Thoracic aorta (tissue), 2 donors: ENCODE results near the gene CD72. TPM values are rescaled to one million over a fixed set of nuclear protein-coding genes. Genes with fewer than 3 reads are reported as not detected.

ENCODE experiments used
- ATAC-seq: fragments of 150-250 bp; one replicate; pipeline ENCODE4 v1.8.0; 2017; ENCODE audit warnings: low read depth; ENCODE audit not compliant: insufficient number of reproducible peaks, low FRiP score
- DNase-seq: peaks from one replicate; pipeline ENCODE4 v3.0.0-alpha.2; 2020; ENCODE audit warnings: low spot score
- H3K27ac ChIP-seq, 2 donors: fragments of 200-600 bp; sonication (generic); 1 replicate in 1 of 2; 2 replicates in 1 of 2; pipeline ENCODE4 v1.5.1; 2016; ENCODE audit warnings: mild to moderate bottlenecking in 2 of 2, moderate library complexity in 2 of 2
- H3K27me3 ChIP-seq: fragments of 200-600 bp; sonication (generic); replicated peaks from 2 replicates; pipeline ENCODE4 v1.6.0; 2016; ENCODE audit warnings: mild to moderate bottlenecking; ENCODE audit not compliant: insufficient read depth
- H3K36me3 ChIP-seq: fragments of 200-600 bp; sonication (generic); one replicate; pipeline ENCODE4 v1.5.1; 2016
- H3K4me1 ChIP-seq, 2 donors: fragments of 200-600 bp; sonication (generic); 1 replicate in 1 of 2; 2 replicates in 1 of 2; pipeline versions ENCODE4 v1.5.1 to v1.6.0; 2016; ENCODE audit warnings: low read depth in 2 of 2, mild to moderate bottlenecking in 1 of 2; ENCODE audit not compliant: control insufficient read depth in 1 of 2
- H3K4me3 ChIP-seq: fragments of 200-600 bp; sonication (generic); 2 replicates; pipeline ENCODE4 v1.5.1; 2016; ENCODE audit warnings: mild to moderate bottlenecking
- H3K9me3 ChIP-seq: fragments of 200-600 bp; sonication (generic); 2 replicates; pipeline ENCODE4 v1.5.1; 2016
- total RNA-seq, 2 donors: library from RNA; depleted of rRNA; stranded (reverse); fragments of >200 nt; gene quantifications; one replicate each; pipeline versions ENCODE4 v1.1.0 to v1.2.3, GENCODE V29; 2016
- TF ChIP-seq, protein P1 (sequence below): fragments of 200-600 bp; sonication (generic); IDR thresholded peaks from one replicate; pipeline ENCODE4 v1.5.1; 2019; ENCODE audit warnings: antibody characterized with exemption

Gene CD72
- total RNA-seq, 2 donors from 2014 or later: 2.2 to 9.9 TPM

DNA sequence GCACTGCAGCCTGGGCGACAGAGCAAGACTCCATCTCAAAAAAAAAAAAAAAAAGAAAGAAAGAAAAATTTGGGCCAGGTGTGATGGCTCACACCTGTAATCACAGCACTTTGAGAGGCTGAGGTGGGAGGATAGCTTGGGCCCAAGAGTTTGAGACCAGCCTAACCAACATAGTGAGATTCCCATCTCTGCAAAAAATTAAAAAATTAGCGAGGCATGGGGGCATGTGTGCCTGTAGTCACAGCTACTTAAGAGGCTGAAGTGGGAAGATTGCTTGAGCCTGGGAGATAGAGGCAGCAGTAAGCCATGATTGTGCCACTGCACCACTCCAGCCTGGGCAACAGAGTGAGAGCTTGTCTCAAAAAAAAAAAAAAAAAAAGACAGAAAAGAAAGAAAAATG lies 35.4 kb upstream of the CD72 start:
- H3K4me3 ChIP-seq: no peak overlapping the region
- TF ChIP-seq, protein P1, sequence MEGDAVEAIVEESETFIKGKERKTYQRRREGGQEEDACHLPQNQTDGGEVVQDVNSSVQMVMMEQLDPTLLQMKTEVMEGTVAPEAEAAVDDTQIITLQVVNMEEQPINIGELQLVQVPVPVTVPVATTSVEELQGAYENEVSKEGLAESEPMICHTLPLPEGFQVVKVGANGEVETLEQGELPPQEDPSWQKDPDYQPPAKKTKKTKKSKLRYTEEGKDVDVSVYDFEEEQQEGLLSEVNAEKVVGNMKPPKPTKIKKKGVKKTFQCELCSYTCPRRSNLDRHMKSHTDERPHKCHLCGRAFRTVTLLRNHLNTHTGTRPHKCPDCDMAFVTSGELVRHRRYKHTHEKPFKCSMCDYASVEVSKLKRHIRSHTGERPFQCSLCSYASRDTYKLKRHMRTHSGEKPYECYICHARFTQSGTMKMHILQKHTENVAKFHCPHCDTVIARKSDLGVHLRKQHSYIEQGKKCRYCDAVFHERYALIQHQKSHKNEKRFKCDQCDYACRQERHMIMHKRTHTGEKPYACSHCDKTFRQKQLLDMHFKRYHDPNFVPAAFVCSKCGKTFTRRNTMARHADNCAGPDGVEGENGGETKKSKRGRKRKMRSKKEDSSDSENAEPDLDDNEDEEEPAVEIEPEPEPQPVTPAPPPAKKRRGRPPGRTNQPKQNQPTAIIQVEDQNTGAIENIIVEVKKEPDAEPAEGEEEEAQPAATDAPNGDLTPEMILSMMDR: no peak
- no peaks in the 10 kb centered on the region for H3K9me3 ChIP-seq
- H3K36me3 ChIP-seq: no peaks in the 10 kb centered on the region
- ATAC-seq: no peak
- DNase-seq: no peak
- peaks cover 20 to 53% of the 10 kb centered on the region in 2 donors for H3K4me1 ChIP-seq
- peak overlapping the region; percentile 61 to 67 for H3K27ac ChIP-seq
- no peaks in the 10 kb centered on the region for H3K27me3 ChIP-seq

DNA sequence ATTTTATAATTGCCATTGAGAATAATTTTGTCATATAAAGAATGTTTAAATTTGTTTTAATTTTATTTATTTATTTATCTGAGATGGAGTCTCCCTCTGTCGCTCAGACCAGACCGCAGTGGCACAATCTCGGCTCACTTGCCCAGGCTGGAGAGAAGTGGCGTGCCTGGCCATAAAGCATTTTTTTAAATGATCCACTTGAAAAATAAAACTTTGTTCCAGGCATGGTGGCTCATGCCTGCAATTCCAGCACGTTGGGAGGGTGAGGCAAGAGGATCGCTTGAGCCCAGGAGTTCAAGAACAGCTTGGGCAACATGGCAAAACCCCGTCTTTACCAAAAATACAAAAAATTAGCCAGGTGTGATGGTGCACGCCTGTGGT lies 34.6 kb upstream of the CD72 start:
- Histone ChIP-seq H3K4me3 (no peak overlapping the region), H3K27me3 (no peaks in the 10 kb centered on the region), H3K27ac (peak overlapping the region; percentile 61 to 67), H3K4me1 (peaks cover 20 to 61% of the 10 kb centered on the region in 2 donors), H3K9me3 (no peaks in the 10 kb centered on the region), H3K36me3 (no peaks in the 10 kb centered on the region)
- DNase-seq: no peak
- TF ChIP-seq, protein P1: no peak
- ATAC-seq: no peak

DNA sequence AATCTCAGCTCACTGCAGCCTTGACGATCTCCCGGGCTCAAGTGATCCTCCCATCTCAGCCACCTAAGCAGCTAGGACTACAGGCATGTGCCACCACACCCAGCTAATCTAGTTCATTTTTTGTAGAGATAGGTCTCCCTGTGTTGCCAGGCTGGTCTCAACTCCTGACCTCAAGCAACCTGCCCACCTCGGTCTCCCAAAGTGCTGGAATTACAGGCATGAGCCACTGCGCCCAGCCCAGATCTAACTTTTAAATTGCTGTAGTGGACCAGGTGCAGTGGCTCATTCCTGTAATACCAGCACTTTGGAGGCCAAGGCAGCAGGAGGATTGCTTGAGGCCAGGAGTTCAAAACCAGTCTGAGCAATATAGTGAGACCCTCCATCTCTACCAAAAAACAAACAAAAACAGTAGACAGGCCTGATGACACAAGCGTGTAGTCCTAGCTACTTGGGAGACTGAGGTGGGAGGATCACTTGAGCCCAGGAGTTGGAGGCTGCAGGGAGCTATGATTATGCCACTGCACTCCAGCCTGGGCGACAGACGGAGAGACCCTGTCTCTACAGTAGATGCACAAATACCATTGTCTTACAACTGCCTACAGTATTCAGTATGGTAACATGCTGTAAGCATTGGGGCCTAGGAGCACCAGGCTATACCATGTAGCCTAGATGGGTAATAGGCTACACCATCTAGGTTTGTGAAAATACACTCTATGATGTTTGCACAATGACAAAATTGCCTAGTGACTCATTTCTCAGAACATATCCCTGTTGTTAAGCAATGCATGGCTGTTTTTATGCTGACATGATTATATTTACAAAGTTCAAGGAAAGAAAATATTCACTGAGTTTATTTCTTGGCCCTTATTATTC lies 34.0 kb upstream of the CD72 start:
- H3K4me3 ChIP-seq: no peak overlapping the region
- no peaks in the 10 kb centered on the region for H3K36me3 ChIP-seq
- peaks cover 22 to 63% of the 10 kb centered on the region in 2 donors for H3K4me1 ChIP-seq
- H3K27ac ChIP-seq: peak overlapping the region; percentile 89 to 96
- TF ChIP-seq, protein P1: no peak
- H3K27me3 ChIP-seq: no peaks in the 10 kb centered on the region
- no peak for ATAC-seq
- no peak for DNase-seq
- no peaks in the 10 kb centered on the region for H3K9me3 ChIP-seq

DNA sequence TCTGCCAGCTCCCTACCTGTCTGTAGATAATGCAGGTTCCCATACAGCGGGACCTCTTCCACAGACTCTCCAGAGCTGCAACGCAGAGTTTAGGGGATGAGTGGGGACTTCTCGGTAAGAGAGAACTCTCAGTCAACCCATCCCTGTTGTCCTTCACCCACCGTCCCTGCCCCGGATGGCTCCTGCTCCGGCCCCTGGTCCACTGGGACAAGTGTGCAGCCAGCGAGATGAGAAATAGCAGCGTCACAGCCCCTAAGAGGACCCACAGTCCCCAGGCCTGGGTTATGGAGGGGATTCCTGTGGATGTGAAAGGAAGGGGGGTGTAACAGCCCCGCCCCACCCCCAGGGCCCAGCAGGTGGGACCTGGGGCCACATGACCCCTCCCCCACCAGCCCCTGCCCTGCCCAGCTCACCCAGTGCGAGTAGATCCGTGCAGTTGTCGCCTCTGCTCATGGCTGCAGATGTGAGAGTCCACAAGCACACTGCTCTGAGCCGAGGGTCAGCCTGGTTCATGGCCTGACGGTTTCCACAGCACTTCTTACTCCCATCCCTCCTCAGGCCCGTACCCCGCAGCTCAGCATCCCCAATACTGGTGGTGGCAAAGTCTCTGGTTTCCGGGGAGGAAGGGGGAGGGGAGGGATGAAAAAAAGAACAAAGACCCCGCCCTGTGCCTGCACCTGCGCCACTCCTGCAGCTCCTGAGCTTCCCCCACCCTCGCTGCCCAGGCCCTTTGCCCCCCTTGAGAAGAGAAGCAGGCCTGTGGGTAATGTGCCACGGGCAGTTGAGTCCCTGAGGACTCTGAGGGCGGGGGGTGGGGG lies 32.3 kb upstream of the CD72 start, which contains the start of gene SIT1:
TSS of gene SIT1 (minus strand) at position 591 of the 818 bp plus-strand sequence. CDS start at position 513, 78 bp downstream.
- Histone ChIP-seq H3K36me3 (no peaks in the 10 kb centered on the region), H3K27ac (peak within 1 kb of the TSS; percentile 89 to 96), H3K4me1 (peaks cover 24 to 63% of the 10 kb centered on the region in 2 donors), H3K4me3 (peak within 1 kb of the TSS; percentile 56), H3K27me3 (no peaks in the 10 kb centered on the region), H3K9me3 (no peaks in the 10 kb centered on the region)
- TF ChIP-seq, protein P1: no peak
- DNase-seq (no peak), ATAC-seq (no peak)
